Lower leg skin (tissue), 4 donors: ENCODE results near the gene TNFRSF11A. TPM values are rescaled to one million over a fixed set of nuclear protein-coding genes. Genes with fewer than 3 reads are reported as not detected.

Source experiments
- DNase-seq, 2 donors: peaks; one replicate each; pipeline ENCODE4 v3.0.0-alpha.2; 2019; ENCODE audit warnings: low spot score in 2 of 2
- H3K4me3 ChIP-seq: fragments of 200-600 bp; sonication (generic); 2 replicates; pipeline ENCODE4 v1.5.1; 2017; ENCODE audit warnings: mild to moderate bottlenecking, low read depth; ENCODE audit not compliant: poor library complexity, severe bottlenecking
- CTCF ChIP-seq, 3 donors: fragments of 450-650 bp; IDR thresholded peaks; one replicate each; pipeline ENCODE4 v1.5.1; 2016; ENCODE audit warnings: antibody characterized with exemption in 3 of 3, mild to moderate bottlenecking in 3 of 3, moderate library complexity in 2 of 3
- POLR2A ChIP-seq, 2 donors: fragments of 450-650 bp; IDR thresholded peaks; one replicate each; pipeline ENCODE4 v1.6.1; 2016 to 2017; ENCODE audit warnings: antibody characterized with exemption in 2 of 2, mild to moderate bottlenecking in 1 of 2, moderate library complexity in 1 of 2
- WGBS, 2 donors: methylation state at CpG; one replicate each; pipeline ENCODE4 v1.1.5; 2018; 5-methylcytosine and 5-hydroxymethylcytosine counted together
- intact Hi-C: fragments of 100-400 bp; cut with DNase I; formaldehyde crosslinking; loops from one replicate; pipeline ENCODE4 v1.15.0; 2023; ENCODE audit warnings: low total_unique reads
- total RNA-seq, 4 donors: library from RNA; depleted of rRNA; stranded (reverse); fragments of >200 nt; gene quantifications; one replicate each; pipeline ENCODE4 v1.1.0, GENCODE V29; 2016

The TNFRSF11A gene
- total RNA-seq, 4 donors from 2014 or later = 1.5 to 7.6 (median 4.7) TPM

GRCh38 chr18:62438402-62438801, 113.3 kb downstream of the TNFRSF11A start:
- TF ChIP-seq CTCF (IDR thresholded peaks at IDR 0.05) = no peak
- no peak for TF ChIP-seq POLR2A (IDR thresholded peaks at IDR 0.05)
- no peak overlapping the region for H3K4me3 ChIP-seq
- peak in 1 of 2 donors; percentile 82 for DNase-seq
- intact Hi-C loops = no loop called here
- WGBS, 2 donors = 90 to 96% methylated on average over 12 of the region's 12 CpGs

GRCh38 chr18:62438866-62439265, 113.8 kb downstream of the TNFRSF11A start:
- H3K4me3 ChIP-seq = no peak overlapping the region
- intact Hi-C loops = no loop called here
- DNase-seq = peak in 1 of 2 donors; percentile 65
- WGBS, 2 donors = 88 to 89% methylated on average over 8 of the region's 8 CpGs
- no peak for TF ChIP-seq POLR2A (IDR thresholded peaks at IDR 0.05)
- no peak for TF ChIP-seq CTCF (IDR thresholded peaks at IDR 0.05)

Other genes with a start within 250 kb of the TNFRSF11A start
- gene PIGN, start 138.3 kb upstream of the TNFRSF11A start, total RNA-seq = 10 to 100 TPM; 23.6 to 35.6 (median 31.7) TPM
- gene RELCH, start 138.1 kb upstream of the TNFRSF11A start, total RNA-seq = 10 to 100 TPM; 46.7 to 77.9 (median 55.0) TPM
- 10 to 100 TPM; 23.0 to 34.1 (median 27.8) TPM for gene ZCCHC2, start 197.7 kb downstream of the TNFRSF11A start, total RNA-seq